ENCODE data around the gene ST8SIA5.

GRCh38 chr18:46716336-46716735 lies 40.5 kb downstream of the ST8SIA5 start:
- TF ChIP-seq CTCF (IDR thresholded peaks at IDR 0.05 in 2 of 3, conservative IDR thresholded peaks at IDR 0.05 in 1 of 3; ENCODE audit: control insufficient read depth in 2 of 3, extremely low read depth in 1 of 3, insufficient read depth in 1 of 3, low read depth in 3 of 3, low read length in 3 of 3) (no peak), SREBF1 (IDR thresholded peaks at IDR 0.05; ENCODE audit: low read length) (no peak), CEBPB (IDR thresholded peaks at IDR 0.05; ENCODE audit: borderline replicate concordance in 1 of 2, low read depth in 2 of 2, low read length in 2 of 2) (no peak), NR2C2 (IDR thresholded peaks at IDR 0.05; ENCODE audit: borderline replicate concordance, control insufficient read depth, insufficient read length, low read depth) (no peak), CBX5 (IDR thresholded peaks at IDR 0.05; ENCODE audit: low read depth) (no peak), FOXM1 (IDR thresholded peaks at IDR 0.05; ENCODE audit: low read depth, low read length) (no peak), MYC (IDR thresholded peaks at IDR 0.05; ENCODE audit: insufficient read depth, insufficient read length, insufficient replicate concordance, low read length, severe bottlenecking) (no peak), SUZ12 (IDR thresholded peaks at IDR 0.05; ENCODE audit: unreplicated experiment) (no peak)
